ENCODE data around the gene CCNY.
"Not testable (repeated sequence)": the region's sequence is repeated elsewhere in the genome, so short reads cannot be mapped to it uniquely, and the experiment has no call there.

The CCNY gene

GRCh38 chr10:35304649-35305048 is 31.7 kb upstream of the CCNY start:
- CTCF ChIA-PET, result no interaction called here
- TF ChIP-seq CTCF (IDR thresholded peaks at IDR 0.05; ENCODE audit: insufficient read depth, low read length, missing control alignments), result no peak

GRCh38 chr10:35306852-35307251 is 29.5 kb upstream of the CCNY start:
- POLR2A ChIA-PET, result no interaction called here
- CTCF ChIA-PET, result interaction anchor here (1.9 kb wide), 1 partner anchor 87 kb away, joined by 6 read pairs; no protein-coding TSS in a partner anchor
- TF ChIP-seq CTCF (IDR thresholded peaks at IDR 0.05; ENCODE audit: insufficient read depth, low read length, missing control alignments), result no peak
- DNase-seq (ENCODE audit: low read depth, low spot score), result no peak
- H3K4me3 ChIP-seq (ENCODE audit: low read depth, low read length), result no peak overlapping the region

More at GRCh38 chr10:35304649-35305048, 31.7 kb upstream of the CCNY start:
- H3K4me3 ChIP-seq (ENCODE audit: low read depth, low read length), result no peak overlapping the region
- no peak for DNase-seq (ENCODE audit: low read depth, low spot score)
- POLR2A ChIA-PET, result no interaction called here

- no peak for TF ChIP-seq CTCF (IDR thresholded peaks at IDR 0.05; ENCODE audit: insufficient read depth, low read length, missing control alignments)
- H3K4me3 ChIP-seq (ENCODE audit: low read depth, low read length), result no peak overlapping the region
- ChIA-PET POLR2A (no interaction called here), CTCF (interaction anchor here (1.5 to 1.9 kb wide), 2 partner anchors 17 to 87 kb away, joined by 3 to 6 read pairs; no protein-coding TSS in a partner anchor)
- DNase-seq (ENCODE audit: low read depth, low spot score), result no peak
Measured at GRCh38 chr10:35307297-35307696, 29.0 kb upstream of the CCNY start.

- H3K4me3 ChIP-seq (ENCODE audit: low read depth, low read length), result no peak overlapping the region
- no peak for TF ChIP-seq CTCF (IDR thresholded peaks at IDR 0.05; ENCODE audit: insufficient read depth, low read length, missing control alignments)
- POLR2A ChIA-PET, result no interaction called here
- CTCF ChIA-PET, result interaction anchor here (1.1 to 1.5 kb wide), 2 partner anchors 15 to 104 kb away, joined by 3 read pairs; no protein-coding TSS in a partner anchor
- DNase-seq (ENCODE audit: low read depth, low spot score), result no peak
Measured at GRCh38 chr10:35308809-35309208, 27.5 kb upstream of the CCNY start.

- DNase-seq (ENCODE audit: low read depth, low spot score); POLR2A ChIA-PET; H3K4me3 ChIP-seq (ENCODE audit: low read depth, low read length): not testable (repeated sequence)
- CTCF ChIA-PET, result interaction anchor here (1.3 kb wide), 1 partner anchor 8 kb away, joined by 3 read pairs; no protein-coding TSS in a partner anchor
Measured at GRCh38 chr10:35314142-35314541, 22.2 kb upstream of the CCNY start.

- POLR2A ChIA-PET; DNase-seq (ENCODE audit: low read depth, low spot score); CTCF ChIA-PET; H3K4me3 ChIP-seq (ENCODE audit: low read depth, low read length): not testable (repeated sequence)
Measured at GRCh38 chr10:35315235-35315634, 21.1 kb upstream of the CCNY start.

- CTCF ChIA-PET, result no interaction called here
- POLR2A ChIA-PET, result no interaction called here
- DNase-seq (ENCODE audit: low read depth, low spot score), result no peak
- H3K4me3 ChIP-seq (ENCODE audit: low read depth, low read length), result no peak overlapping the region
- no peak for TF ChIP-seq CTCF (IDR thresholded peaks at IDR 0.05; ENCODE audit: insufficient read depth, low read length, missing control alignments)
Measured at GRCh38 chr10:35316218-35316967, 19.9 kb upstream of the CCNY start.
